ENCODE results near the gene PPL.
"Not testable (repeated sequence)": the region's sequence is repeated elsewhere in the genome, so short reads cannot be mapped to it uniquely, and the experiment has no call there.

Gene PPL, protein sequence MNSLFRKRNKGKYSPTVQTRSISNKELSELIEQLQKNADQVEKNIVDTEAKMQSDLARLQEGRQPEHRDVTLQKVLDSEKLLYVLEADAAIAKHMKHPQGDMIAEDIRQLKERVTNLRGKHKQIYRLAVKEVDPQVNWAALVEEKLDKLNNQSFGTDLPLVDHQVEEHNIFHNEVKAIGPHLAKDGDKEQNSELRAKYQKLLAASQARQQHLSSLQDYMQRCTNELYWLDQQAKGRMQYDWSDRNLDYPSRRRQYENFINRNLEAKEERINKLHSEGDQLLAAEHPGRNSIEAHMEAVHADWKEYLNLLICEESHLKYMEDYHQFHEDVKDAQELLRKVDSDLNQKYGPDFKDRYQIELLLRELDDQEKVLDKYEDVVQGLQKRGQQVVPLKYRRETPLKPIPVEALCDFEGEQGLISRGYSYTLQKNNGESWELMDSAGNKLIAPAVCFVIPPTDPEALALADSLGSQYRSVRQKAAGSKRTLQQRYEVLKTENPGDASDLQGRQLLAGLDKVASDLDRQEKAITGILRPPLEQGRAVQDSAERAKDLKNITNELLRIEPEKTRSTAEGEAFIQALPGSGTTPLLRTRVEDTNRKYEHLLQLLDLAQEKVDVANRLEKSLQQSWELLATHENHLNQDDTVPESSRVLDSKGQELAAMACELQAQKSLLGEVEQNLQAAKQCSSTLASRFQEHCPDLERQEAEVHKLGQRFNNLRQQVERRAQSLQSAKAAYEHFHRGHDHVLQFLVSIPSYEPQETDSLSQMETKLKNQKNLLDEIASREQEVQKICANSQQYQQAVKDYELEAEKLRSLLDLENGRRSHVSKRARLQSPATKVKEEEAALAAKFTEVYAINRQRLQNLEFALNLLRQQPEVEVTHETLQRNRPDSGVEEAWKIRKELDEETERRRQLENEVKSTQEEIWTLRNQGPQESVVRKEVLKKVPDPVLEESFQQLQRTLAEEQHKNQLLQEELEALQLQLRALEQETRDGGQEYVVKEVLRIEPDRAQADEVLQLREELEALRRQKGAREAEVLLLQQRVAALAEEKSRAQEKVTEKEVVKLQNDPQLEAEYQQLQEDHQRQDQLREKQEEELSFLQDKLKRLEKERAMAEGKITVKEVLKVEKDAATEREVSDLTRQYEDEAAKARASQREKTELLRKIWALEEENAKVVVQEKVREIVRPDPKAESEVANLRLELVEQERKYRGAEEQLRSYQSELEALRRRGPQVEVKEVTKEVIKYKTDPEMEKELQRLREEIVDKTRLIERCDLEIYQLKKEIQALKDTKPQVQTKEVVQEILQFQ (N-terminal part only)

GRCh38 chr16:4936991-4937781 lies at the start of gene PPL:
Gene PPL (minus strand): TSS chr16:4937148. CDS start chr16:4937045, 103 bp downstream.
- DNase-seq = no peak

DNA sequence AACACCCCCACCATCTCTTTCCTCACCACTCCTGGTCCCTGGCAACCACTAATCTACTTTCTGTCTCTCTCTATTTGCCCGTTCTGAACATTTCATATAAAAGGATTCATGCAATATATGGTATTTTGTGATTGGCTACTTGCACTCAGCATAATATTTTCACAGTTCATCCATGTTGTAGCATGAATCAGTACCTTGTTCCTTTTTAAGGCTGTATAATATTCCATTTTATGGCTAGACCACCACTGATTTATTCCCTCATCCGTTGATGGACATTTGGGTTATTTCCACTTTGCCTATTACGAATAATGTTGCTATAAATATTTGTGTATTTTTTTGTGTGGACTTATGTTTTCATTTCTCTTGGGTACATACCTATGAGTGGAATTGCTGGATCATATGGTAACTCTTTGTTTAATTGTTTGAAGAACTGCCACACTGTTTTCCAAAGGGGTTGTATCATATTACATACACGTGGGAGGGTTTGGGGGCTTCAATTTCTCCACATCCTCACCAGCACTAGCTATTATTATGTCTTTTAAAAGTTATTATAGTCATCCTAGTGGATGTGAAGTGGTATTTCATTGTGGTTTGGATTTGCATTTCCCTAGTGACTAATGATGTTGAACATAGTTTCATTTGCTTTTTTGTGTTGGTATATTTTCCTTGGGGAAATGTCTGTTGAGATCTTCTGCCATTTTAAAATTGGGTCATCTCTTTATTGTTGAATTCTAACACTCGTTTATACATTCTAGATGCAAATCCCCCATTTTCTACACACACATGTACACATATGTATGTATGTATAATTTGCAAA lies 47.4 kb upstream of the PPL start:
- no peak for DNase-seq

DNA sequence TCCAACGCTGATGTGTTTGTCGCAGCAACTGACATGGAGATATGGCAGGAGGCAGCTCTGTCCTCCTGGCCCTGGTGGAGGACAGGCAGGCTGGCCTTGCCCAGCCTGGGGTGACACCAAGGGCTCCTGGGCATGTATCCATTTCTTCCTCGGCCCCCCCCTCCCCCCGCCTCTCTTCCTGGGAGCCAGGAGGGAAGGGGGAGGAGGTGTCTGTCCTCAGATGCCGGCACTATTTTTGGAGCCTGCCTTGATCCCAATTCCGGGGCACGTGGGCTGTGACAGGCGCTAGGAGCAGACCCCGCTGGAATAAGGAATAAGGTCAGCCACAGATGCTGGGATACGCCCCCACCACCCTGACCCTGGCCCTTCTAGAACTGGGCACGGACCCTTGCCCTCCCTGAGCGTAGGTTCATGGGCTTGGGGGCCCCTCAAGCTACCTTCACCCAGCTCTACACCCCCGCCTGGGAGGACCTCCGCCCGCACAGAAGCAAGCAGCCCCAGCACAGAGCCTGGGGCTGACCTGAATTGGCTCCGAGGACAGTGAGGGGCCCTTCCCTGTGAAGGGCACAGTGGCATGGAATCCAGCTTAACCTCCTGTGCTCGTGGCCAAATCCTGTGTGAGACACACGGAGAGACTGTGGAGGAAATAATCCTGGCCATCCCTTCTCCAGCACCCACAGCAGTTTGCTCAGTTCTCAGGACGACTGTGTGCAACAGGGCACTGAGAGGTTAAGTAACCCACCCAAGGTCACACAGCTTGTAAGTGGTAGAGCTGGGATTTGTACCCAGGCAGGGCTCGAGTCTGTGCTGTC lies 45.3 kb upstream of the PPL start:
- DNase-seq = no peak

DNA sequence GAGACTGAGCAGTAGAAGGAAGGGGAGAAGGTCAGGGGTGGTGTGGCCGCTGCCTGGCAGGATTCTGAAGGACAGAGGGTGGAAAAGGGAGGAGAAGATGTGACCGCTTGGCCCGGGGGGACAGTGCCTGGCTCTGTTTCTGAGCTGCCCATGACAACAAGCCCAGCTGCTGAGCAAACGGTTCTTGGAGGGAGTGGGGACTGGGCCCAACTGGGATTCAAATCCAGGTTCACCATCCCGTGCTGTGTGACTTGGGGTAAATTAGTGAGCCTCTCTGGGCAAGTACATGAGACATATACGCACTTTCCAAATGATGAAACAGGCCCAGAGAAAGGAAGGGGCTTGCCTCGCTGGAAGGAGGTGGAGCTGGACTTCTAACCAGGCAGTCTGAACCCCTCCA lies 44.5 kb upstream of the PPL start:
- no peak for DNase-seq

DNA sequence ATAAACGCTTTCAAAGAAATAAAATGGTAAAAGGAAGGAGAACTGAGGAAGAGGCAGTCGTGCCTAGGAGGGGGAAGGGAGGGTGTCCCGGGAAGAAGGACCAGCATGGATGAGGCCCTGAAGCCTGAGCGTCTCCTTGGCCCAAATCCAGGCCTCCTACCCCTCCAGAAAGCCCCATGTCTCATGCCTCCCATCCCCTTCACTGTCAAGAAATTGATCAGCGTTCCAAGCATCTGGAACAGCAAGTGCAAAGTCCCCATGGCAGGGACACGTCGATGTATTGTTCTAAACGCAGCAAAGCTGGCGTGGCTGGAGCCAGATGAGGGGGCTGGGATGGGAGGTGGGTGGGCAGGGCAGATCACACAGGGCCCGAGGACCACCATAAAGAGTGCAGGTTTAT lies 43.7 kb upstream of the PPL start:
- no peak for DNase-seq

- no peak for DNase-seq
These were observed 43.0 kb upstream of the PPL start for GRCh38 chr16:4979736-4980660.

- no peak for DNase-seq
These were observed 42.2 kb upstream of the PPL start for GRCh38 chr16:4979164-4979563.

DNA sequence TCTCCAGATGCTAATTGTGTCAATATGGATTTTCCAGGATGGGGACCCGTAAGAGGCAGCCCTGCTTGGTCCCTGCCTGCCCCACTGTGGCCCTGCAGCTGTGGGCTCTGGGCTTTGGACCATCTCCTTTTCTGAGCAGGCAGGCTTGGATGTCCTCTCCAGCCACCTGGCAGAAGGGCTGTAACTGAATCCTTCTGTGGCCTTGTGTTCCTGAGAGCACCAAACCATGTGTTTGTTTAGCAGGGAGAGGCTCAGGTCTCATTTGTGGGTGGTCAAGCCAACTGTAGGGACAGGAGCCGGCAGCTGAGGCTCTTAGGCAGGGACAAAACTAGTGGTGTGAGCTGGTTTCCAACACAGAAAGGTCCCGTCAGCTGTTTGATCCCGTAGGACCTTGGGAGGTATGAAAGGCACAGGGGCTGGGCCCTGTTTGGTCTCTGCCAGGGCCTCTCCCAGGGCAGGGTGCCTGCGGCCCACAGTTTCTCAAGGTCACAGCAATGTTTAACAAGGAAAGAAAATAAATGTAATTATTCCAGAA lies 39.7 kb upstream of the PPL start:
- DNase-seq = peak; percentile 62

DNA sequence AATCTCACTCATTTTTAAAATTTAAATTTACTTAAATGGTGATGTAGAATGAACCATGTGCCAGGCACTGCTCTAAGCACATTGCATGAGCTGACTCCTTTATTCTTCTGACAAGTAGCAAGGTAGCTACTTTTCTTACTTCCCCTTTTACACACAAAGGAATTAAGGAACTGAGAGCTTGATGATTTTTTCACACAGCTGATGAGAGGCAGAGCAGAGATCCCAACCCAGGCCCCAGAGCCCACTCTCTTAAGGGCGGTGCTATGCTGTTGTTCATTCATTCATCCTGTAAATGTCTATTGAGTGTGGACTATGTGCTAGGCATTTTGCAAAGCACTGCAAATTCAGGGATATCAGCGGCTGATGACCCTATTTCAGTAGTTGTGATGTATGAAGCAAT lies 39.1 kb upstream of the PPL start:
- DNase-seq = no peak

DNA sequence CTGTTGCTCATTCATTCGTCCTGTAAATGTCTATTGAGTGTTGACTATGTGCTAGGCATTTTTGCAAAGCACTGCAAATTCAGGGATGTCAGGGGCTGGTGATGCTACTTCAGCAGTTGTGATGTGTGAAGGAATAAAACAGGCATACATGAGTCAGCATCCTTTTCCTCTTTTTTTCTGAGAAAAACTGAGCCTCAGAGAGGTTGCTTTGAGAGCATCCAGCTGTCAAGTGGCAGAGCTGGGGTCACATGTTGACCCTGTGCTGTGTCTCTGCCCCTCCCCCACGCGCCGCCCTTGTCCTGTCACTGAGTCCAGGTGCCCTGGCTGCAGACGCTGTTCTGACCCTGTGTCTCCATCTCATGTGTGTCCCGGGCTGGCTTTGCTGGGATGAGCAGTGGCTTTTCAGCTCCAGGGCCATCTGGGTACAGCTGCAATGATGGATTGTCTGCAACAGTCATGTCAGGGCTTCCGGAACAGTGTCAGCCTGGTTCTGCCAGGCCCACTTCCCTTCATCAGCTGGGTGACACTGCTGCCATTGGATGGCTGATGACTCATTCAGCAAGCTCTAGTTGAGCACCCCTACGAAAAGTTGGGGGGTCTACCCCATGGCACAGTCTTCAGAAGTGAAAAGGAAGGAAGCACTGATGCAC lies 36.1 kb upstream of the PPL start:
- no peak for DNase-seq

DNA sequence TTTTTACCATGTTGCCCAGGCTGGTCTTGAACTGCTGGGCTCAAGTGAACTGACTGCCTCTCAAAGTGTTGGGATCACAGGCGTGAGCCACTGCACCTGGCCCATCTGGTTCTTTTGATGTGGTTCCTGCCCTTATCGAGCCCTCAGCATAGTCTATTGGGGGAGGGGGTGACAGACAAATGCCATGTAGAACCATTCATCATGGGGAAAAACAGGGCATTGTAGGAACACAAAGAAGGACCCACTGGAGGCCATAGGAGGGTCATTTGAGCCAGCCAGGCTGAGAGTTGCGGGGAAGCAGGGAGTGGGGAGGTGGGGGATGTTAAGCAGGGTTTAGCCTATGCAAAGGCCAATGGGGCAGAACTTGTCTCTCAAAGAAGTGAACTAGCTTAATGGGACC lies 33.1 kb upstream of the PPL start:
- no peak for DNase-seq

DNA sequence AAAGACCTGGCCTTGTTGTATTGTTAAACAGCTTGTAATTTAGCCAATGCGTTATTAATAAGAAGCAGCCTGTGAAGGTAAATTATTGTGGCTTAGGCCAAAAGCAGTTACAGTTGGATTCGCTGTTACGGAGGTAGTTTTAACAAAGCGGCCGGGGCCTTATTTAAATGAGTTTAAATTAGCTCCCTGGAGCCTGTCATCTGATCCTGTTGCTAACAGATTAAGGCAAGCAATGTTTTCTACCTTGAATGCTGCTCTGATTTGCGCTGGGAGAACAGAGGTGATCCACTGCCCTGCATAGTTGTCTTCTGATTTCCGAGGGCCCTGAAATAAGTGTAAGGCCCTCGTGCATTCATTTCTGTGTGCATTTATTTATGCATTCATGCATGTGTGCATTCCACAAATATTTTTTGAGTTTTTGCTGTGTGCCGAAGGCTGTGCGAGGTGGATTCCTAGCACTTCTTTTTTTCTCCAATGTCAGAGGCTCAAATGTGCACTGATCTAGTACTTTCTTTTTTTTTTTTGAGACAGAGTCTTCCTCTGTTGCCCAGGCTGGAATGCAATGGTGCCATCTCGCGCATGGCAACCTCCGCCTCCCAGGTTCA lies 32.0 kb upstream of the PPL start:
- DNase-seq = no peak

- not testable (repeated sequence) for DNase-seq
These were observed 31.3 kb upstream of the PPL start for GRCh38 chr16:4968278-4968677.

- no peak for DNase-seq
These were observed 29.9 kb upstream of the PPL start for GRCh38 chr16:4966736-4967453.

GRCh38 chr16:4963527-4963926 lies 26.6 kb upstream of the PPL start:
- DNase-seq = not testable (repeated sequence)

GRCh38 chr16:4962716-4963115 lies 25.8 kb upstream of the PPL start:
- DNase-seq = no peak

- no peak for DNase-seq
These were observed 23.6 kb upstream of the PPL start for GRCh38 chr16:4960579-4960978.
